NCI-H2029 treated with DMSO at 0.1 percent for 48 hours (cell line): ENCODE measurements around the gene DLGAP1.

Experiments used
- DNase-seq: peaks from one replicate; lab custom pipeline; 2025; lab: John Stamatoyannopoulos, UW

DLGAP1 gene

DNA sequence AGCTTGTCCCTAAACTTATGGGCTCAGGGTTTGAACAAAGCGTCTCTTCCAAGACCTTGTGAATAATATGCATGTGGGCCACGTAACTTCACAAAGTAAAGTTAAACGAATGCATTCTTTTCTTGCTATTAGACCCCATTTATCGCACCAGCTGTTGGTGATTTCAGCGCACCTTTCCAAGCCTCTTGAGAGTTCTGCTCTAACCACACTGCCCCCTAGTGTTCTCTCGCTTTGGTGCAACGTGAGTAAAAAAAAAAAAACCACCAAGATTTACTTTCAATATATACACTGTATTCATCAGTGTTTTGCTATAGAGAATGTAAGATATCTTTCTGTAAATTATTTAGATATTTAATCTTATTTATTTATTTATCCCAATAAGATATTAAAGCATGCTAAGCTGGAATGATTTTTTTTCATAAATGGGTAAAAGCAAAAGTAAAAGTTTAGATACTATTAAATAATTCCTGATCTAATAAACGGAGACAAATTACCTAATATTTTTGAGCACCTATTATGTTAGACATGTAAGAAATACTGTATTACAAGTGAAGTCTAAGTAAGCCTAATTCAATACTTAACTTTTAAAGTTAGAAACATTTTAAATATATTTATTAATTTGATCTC lies 459.5 kb downstream of the DLGAP1 start:
- peak; percentile 46 for DNase-seq

DNA sequence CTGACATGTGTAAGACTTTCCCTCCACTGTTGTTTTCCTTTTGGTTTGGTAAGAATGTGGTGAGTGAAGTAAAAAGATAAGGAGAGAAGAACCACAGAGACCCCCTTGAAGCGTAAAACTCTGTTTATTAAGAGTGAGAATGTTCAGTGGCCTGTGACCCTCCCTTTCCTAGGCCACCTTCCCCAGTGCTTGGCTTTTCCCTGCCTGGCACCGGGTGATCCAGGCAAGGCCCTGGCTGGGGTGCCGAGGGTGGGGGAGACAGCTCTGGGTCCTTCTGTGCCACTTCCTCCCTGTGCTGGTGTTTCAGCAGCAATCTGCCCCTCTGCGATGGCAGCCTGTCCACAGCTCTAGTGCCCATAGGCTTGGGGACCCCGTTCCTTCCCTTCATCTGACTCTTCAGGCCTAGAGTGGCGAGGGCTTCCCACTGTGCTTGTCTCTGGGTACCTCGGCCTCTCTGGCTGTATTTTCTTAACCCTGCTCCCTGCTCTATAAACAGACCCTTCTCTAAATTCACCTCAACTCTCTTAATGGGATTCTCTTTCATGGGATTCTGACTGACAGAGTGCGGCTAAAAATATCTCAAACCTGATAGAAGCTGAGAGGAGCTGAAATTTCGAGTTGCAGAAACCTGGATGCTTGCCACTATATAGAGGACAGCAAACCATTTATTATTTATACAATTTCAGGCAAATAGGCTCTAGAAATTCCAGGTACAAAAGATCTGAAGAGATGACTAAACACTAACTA lies 461.0 kb downstream of the DLGAP1 start:
- DNase-seq, result no peak

DNA sequence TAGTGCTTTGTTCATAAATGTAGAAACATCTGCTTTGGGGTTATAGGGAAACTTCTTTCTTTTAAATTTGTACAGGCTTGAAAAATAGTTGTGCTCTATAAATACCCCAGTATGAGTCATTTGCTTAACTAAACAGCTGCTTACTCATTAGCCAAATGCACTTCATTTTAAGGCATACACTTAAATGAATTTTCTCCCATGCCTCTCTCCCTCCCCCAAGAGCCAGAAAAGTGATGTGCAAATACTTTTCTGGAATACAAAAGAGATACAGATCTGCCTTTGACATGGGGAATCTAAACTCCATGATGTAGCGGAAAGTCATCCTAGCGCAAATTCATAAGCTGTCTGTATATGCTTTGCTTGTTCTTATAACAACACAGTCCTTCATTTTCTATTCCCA lies 469.4 kb downstream of the DLGAP1 start:
- DNase-seq, result no peak

DNA sequence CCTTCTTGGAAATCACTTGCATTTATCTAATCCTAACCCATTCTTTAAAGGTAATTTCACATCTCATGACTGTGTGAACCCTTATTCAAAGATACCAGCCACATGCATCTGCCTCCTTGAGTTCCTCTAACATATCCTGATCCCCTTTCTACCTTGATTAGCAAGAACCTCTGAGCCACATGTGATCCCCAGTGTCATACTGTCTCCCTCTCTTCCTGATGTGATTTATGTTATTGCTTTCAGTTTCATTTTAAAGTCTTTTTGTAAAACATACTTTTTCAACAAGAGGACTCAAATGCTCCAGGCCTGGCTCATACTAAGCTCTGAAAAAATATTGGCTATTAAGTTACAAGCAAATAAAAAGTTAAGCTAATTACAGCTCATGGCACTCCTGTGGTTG lies 470.1 kb downstream of the DLGAP1 start:
- no peak for DNase-seq

DNA sequence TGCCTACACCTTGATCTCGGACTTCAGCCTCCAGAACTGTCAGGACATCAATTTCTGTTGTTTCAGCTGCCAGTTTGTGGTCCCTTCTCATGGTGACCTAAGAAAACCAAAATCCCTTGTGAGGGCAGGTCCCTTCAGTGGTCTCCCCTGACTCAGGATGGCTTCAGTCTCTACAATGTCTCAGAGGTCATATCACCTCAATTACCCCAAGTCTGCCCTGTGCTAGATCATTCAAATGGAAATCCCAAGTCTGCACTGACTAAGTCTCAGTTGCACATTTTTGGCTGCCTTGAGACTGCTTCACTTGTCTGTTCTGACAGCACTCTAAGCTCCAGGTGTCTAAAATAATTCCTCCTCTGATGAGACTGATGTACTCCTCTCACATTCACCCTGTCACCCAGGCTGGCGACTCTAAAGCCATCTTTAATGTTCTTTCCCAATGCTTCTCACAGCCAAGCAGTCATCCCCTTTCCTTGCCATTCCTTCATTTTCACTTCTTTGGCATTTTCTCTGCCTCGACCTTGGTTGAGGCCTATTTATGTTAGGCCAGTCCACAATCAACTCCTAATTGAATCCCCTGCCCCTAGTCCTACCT lies 470.8 kb downstream of the DLGAP1 start:
- DNase-seq, result no peak

DNA sequence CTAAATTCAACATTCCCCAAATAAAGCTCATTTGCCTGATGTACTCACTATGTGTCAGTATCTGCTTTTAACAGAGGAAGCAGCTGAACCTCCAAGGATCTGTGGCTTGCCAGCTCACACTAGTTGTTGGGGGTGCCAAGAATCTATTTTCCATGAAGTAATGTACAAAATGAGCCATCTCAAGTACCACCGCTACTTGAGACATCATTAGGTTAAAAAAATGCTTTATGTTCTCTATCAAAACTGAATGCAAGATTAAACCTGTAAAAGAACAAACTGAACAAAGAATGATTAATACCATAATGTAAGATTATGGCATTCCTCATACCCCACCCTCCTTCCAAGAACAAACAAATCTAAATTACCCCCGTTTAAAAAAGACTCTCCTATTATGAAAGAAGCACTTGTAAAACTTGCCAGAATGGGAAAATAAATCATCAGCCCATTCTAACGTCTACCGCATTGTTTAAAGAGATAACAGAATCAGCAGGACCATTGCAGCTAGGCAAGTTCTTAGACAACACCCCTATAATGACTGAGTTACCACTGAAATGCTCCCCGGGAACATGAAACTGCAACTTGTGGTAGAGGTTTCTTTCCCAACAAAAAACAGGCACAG lies 471.6 kb downstream of the DLGAP1 start:
- no peak for DNase-seq

DNA sequence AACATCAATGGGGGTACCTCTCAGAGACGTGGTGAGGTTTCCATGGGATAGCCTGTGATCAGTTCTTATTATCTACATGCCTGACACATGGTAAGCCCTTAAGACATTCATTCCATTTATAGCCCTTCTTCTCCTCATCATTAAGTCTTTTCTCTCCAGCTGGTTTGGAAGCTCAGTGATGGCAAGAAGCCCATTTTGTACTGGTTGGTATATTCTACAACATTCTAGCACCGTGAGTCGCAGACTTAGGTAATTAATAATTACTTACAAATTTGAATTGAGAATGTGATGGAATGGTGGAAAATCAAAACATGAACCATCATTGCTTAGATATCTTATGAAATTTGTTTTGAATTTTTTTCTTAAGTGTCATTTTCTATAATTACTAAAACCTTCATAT lies 472.6 kb downstream of the DLGAP1 start:
- DNase-seq, result no peak

DNA sequence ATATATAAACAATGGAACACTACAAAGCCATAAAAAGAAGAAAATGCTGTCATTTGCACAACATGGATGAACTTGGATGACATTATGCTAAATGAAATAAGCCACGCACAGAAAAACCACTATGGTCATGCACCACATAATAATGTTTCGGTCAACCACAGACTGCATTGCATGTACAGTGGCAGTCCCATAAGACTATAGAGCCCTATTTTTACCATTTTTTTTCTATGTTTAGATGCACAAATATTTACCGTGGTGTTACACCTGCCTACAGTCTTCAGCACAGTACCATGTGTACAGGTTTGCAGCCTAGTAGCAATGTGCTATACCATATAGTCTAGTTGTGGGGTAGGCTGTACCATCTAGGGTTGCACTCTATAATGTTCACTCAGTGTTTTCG lies 476.1 kb downstream of the DLGAP1 start:
- DNase-seq, result no peak

DNA sequence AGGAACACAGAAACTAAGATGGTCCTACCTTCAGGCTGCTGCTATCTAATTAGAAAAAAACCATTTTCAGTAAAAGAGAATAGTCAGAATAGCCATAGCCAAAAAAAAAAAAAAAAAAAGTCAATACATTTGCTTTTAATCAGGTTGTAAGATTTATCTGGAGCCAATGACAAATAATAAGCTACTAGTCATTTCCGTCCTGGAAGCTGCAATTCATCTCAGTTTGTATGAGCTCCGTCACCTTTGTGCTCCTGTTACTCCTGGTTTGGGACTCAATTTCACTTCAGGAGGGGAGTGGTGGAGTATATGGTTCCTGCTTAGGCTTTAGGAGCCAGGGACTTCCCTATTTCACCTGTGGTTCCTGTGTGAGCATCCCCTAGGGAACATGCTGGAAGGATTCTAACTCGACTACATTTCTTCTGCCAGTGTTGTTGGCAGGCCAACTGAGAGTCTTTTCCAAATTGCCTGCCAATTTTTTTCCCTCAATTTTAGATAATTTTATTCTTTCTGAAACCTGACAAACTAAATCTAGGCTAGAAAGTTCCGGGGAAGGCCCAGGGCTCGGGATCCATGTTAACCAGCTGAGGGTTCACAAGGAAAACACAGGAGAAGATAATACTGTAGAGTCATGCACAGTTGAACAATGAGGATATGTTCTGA lies 481.8 kb downstream of the DLGAP1 start:
- no peak for DNase-seq

DNA sequence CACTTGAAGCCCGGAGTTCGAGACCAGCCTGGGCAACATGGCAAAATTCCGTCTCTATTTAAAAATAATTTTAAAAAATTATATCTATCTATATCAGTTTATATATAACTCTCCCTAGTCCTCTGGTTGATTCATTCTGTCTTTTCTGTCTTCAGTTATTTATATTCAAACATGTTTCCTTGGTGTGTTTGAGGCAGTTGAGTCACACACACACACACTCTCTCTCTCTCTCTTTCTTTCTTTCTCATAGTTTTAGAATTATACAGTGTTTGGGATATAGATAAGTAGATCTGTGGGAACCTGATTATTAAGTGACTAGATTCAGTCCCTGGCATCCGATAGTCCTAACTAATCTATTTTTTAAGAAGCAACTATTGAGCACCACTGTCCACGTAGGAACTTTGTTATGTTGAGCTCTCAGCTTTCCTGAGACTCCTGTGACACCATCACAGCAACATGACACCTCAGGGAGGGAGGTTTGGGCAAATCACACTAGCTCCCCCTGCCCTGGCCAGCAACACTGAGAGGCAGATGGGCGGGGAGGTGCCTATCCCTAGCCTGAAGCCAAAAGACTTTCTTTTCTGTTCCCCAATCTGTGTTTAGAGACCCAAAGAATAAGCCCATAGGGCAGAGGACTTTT lies 482.7 kb downstream of the DLGAP1 start:
- no peak for DNase-seq

DNA sequence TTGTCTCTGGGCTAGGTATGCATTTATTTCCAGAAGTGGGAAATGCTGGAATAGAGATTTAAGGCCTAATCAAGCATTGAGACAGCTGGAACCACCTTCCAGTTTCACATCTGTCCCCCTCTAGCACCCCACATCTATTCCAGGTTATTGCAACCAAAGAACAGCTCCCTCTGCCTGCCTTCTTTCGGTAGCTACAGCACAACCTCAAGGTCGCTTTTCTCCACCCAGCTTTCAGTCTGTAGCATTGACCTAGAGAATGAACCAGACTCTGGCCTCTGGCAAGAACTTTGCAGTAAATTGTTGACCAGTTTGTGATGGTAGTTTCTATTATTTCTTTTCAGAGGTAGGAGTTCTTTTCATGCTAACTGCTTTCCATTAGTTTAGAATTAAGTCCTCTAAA lies 484.2 kb downstream of the DLGAP1 start:
- DNase-seq, result no peak

DNA sequence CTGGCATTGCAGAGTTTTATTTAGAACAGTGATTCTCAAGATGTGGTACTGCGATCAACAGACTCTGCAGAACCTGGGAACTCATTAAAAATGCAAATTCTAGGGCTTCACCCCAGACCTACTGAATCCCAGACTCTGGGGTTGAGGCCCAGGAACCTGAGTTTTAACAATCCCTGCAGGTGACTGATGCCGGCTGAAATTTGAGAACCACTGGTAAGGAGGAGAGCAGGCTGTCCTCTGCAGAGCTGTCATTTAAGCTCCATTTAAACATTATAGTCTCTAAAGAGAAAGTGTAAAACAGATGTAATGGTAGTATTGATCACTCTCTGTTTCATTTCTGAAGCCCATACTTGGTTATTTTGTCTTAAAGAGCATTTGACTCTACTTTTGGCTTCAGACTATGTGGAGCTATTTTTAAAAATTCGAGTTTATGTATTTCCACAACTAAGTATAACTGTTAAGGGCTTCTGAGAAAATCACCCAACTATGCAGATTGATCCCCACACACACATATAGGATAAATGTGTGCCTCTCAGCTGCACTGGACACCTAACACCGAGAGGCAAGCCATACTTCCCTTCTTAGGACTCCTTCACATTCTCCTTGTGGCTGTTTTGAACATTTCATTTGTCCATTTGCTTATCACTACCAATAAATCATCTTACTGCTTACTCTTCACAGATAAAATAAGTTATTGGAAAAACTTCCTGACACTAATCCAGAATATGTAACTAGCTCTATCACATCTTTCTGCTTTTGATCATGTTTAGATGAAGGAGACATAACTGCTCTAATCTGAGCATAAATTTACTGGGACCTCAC lies 487.5 kb downstream of the DLGAP1 start:
- no peak for DNase-seq

DNA sequence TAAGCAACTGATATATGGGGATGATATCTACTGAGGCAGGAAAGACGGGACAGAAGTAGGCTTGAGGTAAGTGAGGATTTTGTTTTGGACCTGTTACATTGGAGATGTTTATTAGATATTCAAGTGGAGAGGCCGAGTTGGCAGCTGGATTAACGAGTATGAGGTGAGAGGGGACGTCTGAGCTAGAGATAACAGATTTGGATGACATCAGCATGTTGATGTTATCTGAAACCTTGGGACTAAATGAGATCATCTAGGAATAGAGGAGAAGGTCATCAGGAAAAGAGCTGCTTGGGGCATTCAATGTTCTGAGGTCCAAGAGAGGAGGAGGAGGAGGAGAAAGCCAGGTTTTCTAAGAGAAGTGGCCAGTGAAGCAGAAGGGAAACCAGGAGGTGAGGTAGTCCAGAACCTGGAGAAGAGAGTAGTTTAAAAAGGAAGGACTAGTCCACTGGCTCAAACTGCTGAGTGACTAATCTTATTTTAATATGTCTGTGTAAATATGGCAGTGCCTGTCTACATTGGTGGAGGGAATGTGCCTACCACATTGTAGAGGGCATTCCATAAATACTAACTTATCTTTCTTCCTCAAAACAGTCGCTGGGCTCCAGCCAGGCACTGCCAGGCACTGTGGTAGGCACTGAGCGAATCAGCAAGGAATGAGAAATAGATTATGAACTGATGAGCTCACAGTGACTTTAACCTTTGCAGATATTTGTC lies 488.3 kb downstream of the DLGAP1 start:
- peak; percentile 69 for DNase-seq

DNA sequence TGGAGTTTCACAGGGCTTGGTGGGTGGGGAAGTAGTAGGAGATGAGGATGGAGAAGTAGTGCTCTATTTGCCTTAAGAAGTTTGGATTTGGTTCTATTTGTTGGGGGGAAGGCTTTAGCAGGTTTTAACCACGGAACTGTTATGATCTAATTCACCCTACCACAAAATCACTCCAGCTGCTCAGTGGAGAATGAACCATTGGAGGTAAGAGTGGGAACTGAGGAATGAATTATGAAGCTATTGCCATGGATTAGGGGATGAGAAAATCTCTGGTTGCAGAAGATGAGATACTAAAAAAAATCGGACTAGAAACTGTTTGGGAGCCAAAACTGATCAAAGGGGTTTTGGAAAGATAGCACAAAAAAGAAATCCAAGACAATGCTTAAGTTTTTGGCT lies 488.9 kb downstream of the DLGAP1 start:
- DNase-seq, result no peak

DNA sequence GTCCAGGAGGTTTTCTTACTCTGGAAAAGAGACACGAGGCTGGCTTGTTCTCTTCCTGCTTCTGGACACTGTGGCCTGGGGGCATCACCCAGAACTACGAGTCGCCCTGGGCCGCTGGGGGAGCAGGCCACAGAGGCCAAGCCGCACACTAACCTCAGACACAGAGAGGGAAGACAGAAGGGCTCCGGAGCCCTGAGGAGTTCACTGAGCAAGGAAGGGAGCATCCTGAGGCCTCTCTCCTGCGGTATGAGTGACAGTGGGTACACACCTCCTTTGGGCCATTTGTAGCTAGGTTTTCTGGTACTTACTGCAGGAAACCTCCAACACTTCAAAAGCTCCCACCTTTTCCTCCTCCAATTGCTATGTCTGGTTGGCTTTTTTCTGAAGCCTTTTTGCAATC lies 494.1 kb downstream of the DLGAP1 start:
- no peak for DNase-seq

DNA sequence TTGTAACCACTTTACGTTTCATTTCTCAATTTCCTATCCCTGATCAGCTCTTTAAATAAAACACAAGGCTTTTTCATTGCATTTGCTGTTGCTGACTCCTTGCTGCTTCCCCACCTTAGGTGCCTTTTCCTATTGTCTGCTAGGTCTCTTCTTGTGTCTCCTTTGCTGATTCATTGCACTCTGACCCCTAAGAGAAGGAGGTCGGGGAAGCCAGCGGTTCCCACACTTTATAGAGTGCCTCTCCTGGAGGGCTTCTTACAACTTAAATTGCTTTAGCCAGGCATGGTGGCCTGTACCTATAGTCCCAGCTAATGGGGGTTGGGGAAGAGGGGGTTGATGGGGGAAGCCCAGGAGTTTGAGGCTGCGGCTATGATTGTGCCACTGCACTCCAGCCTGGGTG lies 495.0 kb downstream of the DLGAP1 start:
- DNase-seq, result no peak

DNA sequence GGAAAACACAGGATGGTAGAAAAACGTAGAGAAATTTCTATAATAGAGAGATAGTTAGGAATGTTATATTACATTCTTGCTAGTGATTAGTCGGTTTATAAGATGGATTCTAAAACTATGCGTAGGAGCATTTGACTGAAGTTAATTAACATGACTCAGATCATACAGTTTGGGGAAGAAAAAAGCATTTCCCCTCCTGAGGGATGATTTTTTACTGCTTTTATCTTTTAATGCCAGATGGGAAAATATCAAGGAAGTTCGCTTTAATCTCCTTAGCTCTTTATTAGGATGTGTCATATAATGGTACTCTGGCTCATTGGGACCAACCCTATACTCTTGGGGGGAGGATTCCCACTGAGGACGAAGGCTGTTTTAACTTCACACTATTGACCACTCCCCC lies 503.1 kb downstream of the DLGAP1 start:
- DNase-seq, result no peak

DNA sequence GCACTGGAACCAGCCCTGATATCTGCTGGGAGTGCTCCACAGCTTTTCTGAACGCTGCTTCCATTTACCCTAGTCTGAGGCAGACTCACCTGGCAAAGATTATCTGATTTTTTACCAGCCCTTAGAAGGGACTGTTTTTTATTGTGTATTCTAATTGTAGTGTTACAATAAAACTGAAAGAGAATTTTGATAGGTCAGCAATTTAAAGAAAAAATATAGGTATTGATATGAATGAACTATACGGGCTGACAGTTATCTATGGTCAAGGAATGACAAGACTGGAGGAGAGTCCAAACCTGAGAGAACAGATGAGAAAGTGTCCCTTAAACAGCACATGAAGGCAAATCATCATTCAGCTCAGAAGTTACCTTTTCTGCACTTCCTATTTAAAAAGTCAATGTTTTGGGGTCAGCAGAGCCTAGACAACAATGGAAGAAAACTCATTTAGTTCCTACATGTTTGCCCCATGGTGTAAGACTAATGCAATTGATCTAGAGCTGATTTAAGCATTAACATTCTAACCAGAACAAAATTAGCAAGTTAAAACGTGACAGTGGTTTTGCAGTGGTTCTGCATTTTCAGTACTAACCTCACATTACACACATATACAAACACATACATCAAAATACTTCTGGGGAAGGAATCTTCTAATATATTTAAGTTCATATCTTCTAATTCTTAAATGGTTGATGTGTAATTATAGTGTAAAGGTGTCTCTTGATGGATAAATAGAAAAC lies 504.3 kb downstream of the DLGAP1 start:
- DNase-seq, result no peak

DNA sequence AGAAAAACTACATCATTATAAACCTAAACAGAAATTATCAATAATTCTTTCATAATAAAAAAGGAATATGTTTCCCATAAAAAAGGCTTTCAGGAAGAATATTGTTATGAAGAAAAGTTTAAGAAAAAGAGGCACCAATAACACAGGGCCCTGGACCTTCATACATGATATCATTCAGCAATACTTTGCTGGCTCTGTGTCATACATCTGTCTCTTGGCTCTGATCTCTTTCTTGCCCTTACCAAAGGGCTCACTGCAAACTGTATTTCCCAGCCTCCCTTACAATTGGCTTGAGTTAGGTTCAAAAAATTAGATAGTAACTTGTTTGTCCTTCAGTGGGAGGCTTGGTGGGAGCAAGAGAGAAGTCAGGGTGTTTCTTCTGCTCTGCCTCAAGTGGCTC lies 506.1 kb downstream of the DLGAP1 start:
- no peak for DNase-seq

DNA sequence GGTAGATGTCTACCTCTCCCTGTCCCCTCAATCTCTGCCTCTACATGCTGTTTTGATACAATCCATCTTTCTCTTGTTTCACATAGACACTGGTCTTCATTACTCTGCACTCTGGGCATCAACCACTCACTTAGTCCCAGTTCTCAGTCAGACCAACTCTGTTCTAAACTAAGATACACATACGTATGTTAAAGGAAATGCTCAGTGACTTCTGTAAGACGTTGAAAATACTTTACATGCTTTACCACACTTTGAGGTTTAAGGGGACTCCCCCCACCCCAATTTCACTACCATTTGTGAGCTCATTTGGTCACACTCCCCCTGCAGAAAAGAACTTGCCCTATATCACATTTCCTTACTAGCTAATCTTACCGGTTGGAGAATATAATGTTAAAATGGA lies 507.7 kb downstream of the DLGAP1 start:
- DNase-seq, result no peak
